PC-9 (cell line): ENCODE data around the gene ZNF146.

Experiments
- CTCF ChIP-seq: fragments of 200-600 bp; sonication (generic); conservative IDR thresholded peaks from 2 replicates; pipeline ENCODE4 v1.6.1; 2017; ENCODE audit warnings: mixed run types, antibody characterized with exemption, mild to moderate bottlenecking, moderate library complexity
- EZH2 ChIP-seq: fragments of 200-600 bp; sonication (generic); IDR thresholded peaks from 2 replicates; pipeline ENCODE4 v1.8.0; 2017; ENCODE audit warnings: antibody characterized with exemption, low read depth

GRCh38 chr19:36221474-36221873 is 6.6 kb downstream of the ZNF146 start:
- TF ChIP-seq CTCF = no peak
- TF ChIP-seq EZH2 = no peak
